Measurements from ENCODE around the gene GPATCH2.
"Not testable (repeated sequence)": the region's sequence is repeated elsewhere in the genome, so short reads cannot be mapped to it uniquely, and the experiment has no call there.

GPATCH2 gene

GRCh38 chr1:217630711-217631591 is at the start of gene GPATCH2, which contains the start of gene SPATA17:
TSS of gene GPATCH2 (minus strand) at chr1:217631090. CDS start at chr1:217630971, 119 bp downstream.
TSS of gene SPATA17 (plus strand) at chr1:217631344. CDS start at chr1:217631379, 35 bp downstream.
- peak; percentile 24 for DNase-seq (ENCODE audit: low read depth)

- no peak for DNase-seq (ENCODE audit: low read depth)
Measured at GRCh38 chr1:217674028-217674729, 43.3 kb upstream of the GPATCH2 start.

- no peak for DNase-seq (ENCODE audit: low read depth)
Measured at GRCh38 chr1:217673387-217673786, 42.5 kb upstream of the GPATCH2 start.

GRCh38 chr1:217668351-217668940 is 37.6 kb upstream of the GPATCH2 start:
- DNase-seq (ENCODE audit: low read depth) = no peak

GRCh38 chr1:217661407-217661806 is 30.5 kb upstream of the GPATCH2 start:
- no peak for DNase-seq (ENCODE audit: low read depth)

GRCh38 chr1:217660353-217661062 is 29.6 kb upstream of the GPATCH2 start:
- no peak for DNase-seq (ENCODE audit: low read depth)

- no peak for DNase-seq (ENCODE audit: low read depth)
Measured at GRCh38 chr1:217650674-217651073, 19.8 kb upstream of the GPATCH2 start.

GRCh38 chr1:217647791-217648190 is 16.9 kb upstream of the GPATCH2 start:
- no peak for DNase-seq (ENCODE audit: low read depth)

GRCh38 chr1:217642455-217642854 is 11.6 kb upstream of the GPATCH2 start:
- DNase-seq (ENCODE audit: low read depth) = no peak

GRCh38 chr1:217627431-217627830 is 3.5 kb downstream of the GPATCH2 start:
- no peak for DNase-seq (ENCODE audit: low read depth)

- no peak for DNase-seq (ENCODE audit: low read depth)
Measured at GRCh38 chr1:217626321-217626720, 4.6 kb downstream of the GPATCH2 start.

- DNase-seq (ENCODE audit: low read depth) = no peak
Measured at GRCh38 chr1:217622042-217622441, 8.8 kb downstream of the GPATCH2 start.

- no peak for DNase-seq (ENCODE audit: low read depth)
Measured at GRCh38 chr1:217620814-217621213, 10.1 kb downstream of the GPATCH2 start.

- no peak for DNase-seq (ENCODE audit: low read depth)
Measured at GRCh38 chr1:217617126-217617525, 13.8 kb downstream of the GPATCH2 start.

GRCh38 chr1:217614200-217614712 is 16.6 kb downstream of the GPATCH2 start:
- DNase-seq (ENCODE audit: low read depth) = no peak

- no peak for DNase-seq (ENCODE audit: low read depth)
Measured at GRCh38 chr1:217605390-217605789, 25.5 kb downstream of the GPATCH2 start.

- no peak for DNase-seq (ENCODE audit: low read depth)
Measured at GRCh38 chr1:217602380-217602779, 28.5 kb downstream of the GPATCH2 start.

- DNase-seq (ENCODE audit: low read depth) = no peak
Measured at GRCh38 chr1:217599154-217599553, 31.7 kb downstream of the GPATCH2 start.

- no peak for DNase-seq (ENCODE audit: low read depth)
Measured at GRCh38 chr1:217590598-217590997, 40.3 kb downstream of the GPATCH2 start.

GRCh38 chr1:217586586-217586985 is 44.3 kb downstream of the GPATCH2 start:
- DNase-seq (ENCODE audit: low read depth) = no peak

GRCh38 chr1:217585577-217585976 is 45.3 kb downstream of the GPATCH2 start:
- DNase-seq (ENCODE audit: low read depth) = no peak

- DNase-seq (ENCODE audit: low read depth) = not testable (repeated sequence)
Measured at GRCh38 chr1:217584286-217584811, 46.5 kb downstream of the GPATCH2 start.
